GM10266 (cell line): ENCODE measurements around the gene TCN1.

Source experiments
- DNase-seq: peaks from one replicate; pipeline ENCODE4 v3.0.0; 2012; ENCODE audit errors: extremely low spot score
- CTCF ChIP-seq: IDR thresholded peaks from 2 replicates; pipeline ENCODE4 v1.5.1; 2012; ENCODE audit warnings: mild to moderate bottlenecking, low read depth; ENCODE audit not compliant: control insufficient read depth, insufficient read depth; ENCODE audit errors: missing control alignments

Gene TCN1

GRCh38 chr11:59804061-59804460, 62.2 kb downstream of the TCN1 start:
- no peak for DNase-seq

More at GRCh38 chr11:59804061-59804460, 62.2 kb downstream of the TCN1 start:
- TF ChIP-seq CTCF, result no peak
